GM21786 (cell line): ENCODE results near the gene UBL4A.
"Not testable (repeated sequence)": the region's sequence is repeated elsewhere in the genome, so short reads cannot be mapped to it uniquely, and the experiment has no call there.

ENCODE experiments used
- ATAC-seq: cut with Tn5 transposase; IDR thresholded peaks from one replicate; pipeline ENCODE4 v1.9.1; 2021; ENCODE audit not compliant: unreplicated experiment

UBL4A gene

GRCh38 chrX:154508384-154508745 is 21.9 kb upstream of the UBL4A start:
- no peak for ATAC-seq

- no peak for ATAC-seq
Measured at GRCh38 chrX:154507673-154508383, 21.4 kb upstream of the UBL4A start.

GRCh38 chrX:154506483-154507332 is 20.3 kb upstream of the UBL4A start:
- no peak for ATAC-seq

- ATAC-seq, result no peak
Measured at GRCh38 chrX:154505734-154506133, 19.3 kb upstream of the UBL4A start.

- ATAC-seq, result no peak
Measured at GRCh38 chrX:154502989-154503388, 16.6 kb upstream of the UBL4A start.

- ATAC-seq, result no peak
Measured at GRCh38 chrX:154502098-154502497, 15.7 kb upstream of the UBL4A start.

GRCh38 chrX:154501423-154501822 is 15.0 kb upstream of the UBL4A start:
- ATAC-seq, result not testable (repeated sequence)

- ATAC-seq, result not testable (repeated sequence)
Measured at GRCh38 chrX:154496591-154497137, 10.2 kb upstream of the UBL4A start.

GRCh38 chrX:154495472-154495922 is 9.1 kb upstream of the UBL4A start:
- ATAC-seq, result no peak

- no peak for ATAC-seq
Measured at GRCh38 chrX:154494715-154495114, 8.3 kb upstream of the UBL4A start.

GRCh38 chrX:154490414-154491083 is 4.1 kb upstream of the UBL4A start, which contains the start of gene SLC10A3:
Gene SLC10A3 (minus strand): TSS chrX:154490629. CDS start chrX:154488940, 1,689 bp downstream.
- peak; percentile 80 for ATAC-seq

GRCh38 chrX:154490021-154490413 is 3.6 kb upstream of the UBL4A start:
- ATAC-seq, result peak; percentile 13

- no peak for ATAC-seq
Measured at GRCh38 chrX:154489182-154489581, 2.8 kb upstream of the UBL4A start.

- ATAC-seq, result no peak
Measured at GRCh38 chrX:154488336-154489075, 2.1 kb upstream of the UBL4A start.

- no peak for ATAC-seq
Measured at GRCh38 chrX:154487518-154488290, 1.3 kb upstream of the UBL4A start.

- ATAC-seq, result no peak
Measured at GRCh38 chrX:154486052-154486395, 391 bp downstream of the UBL4A start.

- no peak for ATAC-seq
Measured at GRCh38 chrX:154485150-154486051, 1.0 kb downstream of the UBL4A start.

GRCh38 chrX:154484255-154485149 is 1.9 kb downstream of the UBL4A start:
- ATAC-seq, result no peak
